WERI-Rb-1 (cell line): Measurements from ENCODE around the gene LACTB.

Experiments used
- DNase-seq: peaks from one replicate; pipeline ENCODE4 v3.0.0-alpha.2; 2020
- H3K27ac ChIP-seq: fragments of 250-450 bp; sonication (Bioruptor Pico); 2 replicates; pipeline ENCODE4 v1.5.1; 2020; ENCODE audit warnings: mild to moderate bottlenecking, moderate library complexity
- H3K27me3 ChIP-seq: fragments of 250-450 bp; sonication (Bioruptor Pico); 2 replicates; pipeline ENCODE4 v1.5.1; 2021; ENCODE audit warnings: mild to moderate bottlenecking, low read depth, moderate library complexity; ENCODE audit not compliant: insufficient read depth, severe bottlenecking
- H3K36me3 ChIP-seq: fragments of 250-450 bp; sonication (Bioruptor Pico); 2 replicates; pipeline ENCODE4 v1.5.1; 2020; ENCODE audit warnings: mild to moderate bottlenecking, moderate library complexity
- H3K4me3 ChIP-seq: 2 replicates; pipeline ENCODE4 v1.5.1; 2011; ENCODE audit warnings: low read depth, mild to moderate bottlenecking, control low read depth, low read length
- H3K9me3 ChIP-seq: fragments of 250-450 bp; sonication (Bioruptor Pico); 2 replicates; pipeline ENCODE4 v1.5.1; 2021; ENCODE audit warnings: mild to moderate bottlenecking, moderate library complexity; ENCODE audit not compliant: severe bottlenecking
- CTCF ChIP-seq: IDR thresholded peaks from 2 replicates; pipeline ENCODE4 v1.5.1; 2011; ENCODE audit warnings: low read depth, mild to moderate bottlenecking, control low read depth, inconsistent platforms, low read length

LACTB gene

GRCh38 chr15:63188926-63189871, 67.5 kb downstream of the LACTB start, which contains the start of gene RAB8B:
Gene RAB8B, plus strand, starts transcription at chr15:63189606. Its CDS starts 19 bp downstream, at chr15:63189625.
- peak within 1 kb of the TSS; percentile 90 for H3K4me3 ChIP-seq
- no peaks in the 10 kb centered on the region for H3K36me3 ChIP-seq
- TF ChIP-seq CTCF = no peak
- no peaks in the 10 kb centered on the region for H3K9me3 ChIP-seq
- H3K27ac ChIP-seq = peak within 1 kb of the TSS; percentile 69
- DNase-seq = peak; percentile 98
- H3K27me3 ChIP-seq = no peaks in the 10 kb centered on the region

GRCh38 chr15:63189941-63190768, 68.5 kb downstream of the LACTB start:
- H3K9me3 ChIP-seq = no peaks in the 10 kb centered on the region
- H3K36me3 ChIP-seq = no peaks in the 10 kb centered on the region
- TF ChIP-seq CTCF = no peak
- H3K27ac ChIP-seq = peak overlapping the region; percentile 69
- no peaks in the 10 kb centered on the region for H3K27me3 ChIP-seq
- H3K4me3 ChIP-seq = peak overlapping the region; percentile 88
- DNase-seq = no peak

GRCh38 chr15:63190769-63191649, 69.3 kb downstream of the LACTB start:
- no peak for TF ChIP-seq CTCF
- H3K36me3 ChIP-seq = no peaks in the 10 kb centered on the region
- no peak overlapping the region for H3K27ac ChIP-seq
- H3K4me3 ChIP-seq = no peak overlapping the region
- no peaks in the 10 kb centered on the region for H3K27me3 ChIP-seq
- no peaks in the 10 kb centered on the region for H3K9me3 ChIP-seq
- DNase-seq = no peak
